GM12874 (cell line): ENCODE results near the gene ARHGAP22.

Experiments used
- TF ChIP-seq, protein P1 (sequence below): IDR thresholded peaks from 2 replicates; pipeline ENCODE4 v1.5.1; 2011; ENCODE audit warnings: low read depth, mild to moderate bottlenecking, control low read depth, low read length, moderate library complexity; ENCODE audit not compliant: insufficient read depth

ARHGAP22 gene

DNA sequence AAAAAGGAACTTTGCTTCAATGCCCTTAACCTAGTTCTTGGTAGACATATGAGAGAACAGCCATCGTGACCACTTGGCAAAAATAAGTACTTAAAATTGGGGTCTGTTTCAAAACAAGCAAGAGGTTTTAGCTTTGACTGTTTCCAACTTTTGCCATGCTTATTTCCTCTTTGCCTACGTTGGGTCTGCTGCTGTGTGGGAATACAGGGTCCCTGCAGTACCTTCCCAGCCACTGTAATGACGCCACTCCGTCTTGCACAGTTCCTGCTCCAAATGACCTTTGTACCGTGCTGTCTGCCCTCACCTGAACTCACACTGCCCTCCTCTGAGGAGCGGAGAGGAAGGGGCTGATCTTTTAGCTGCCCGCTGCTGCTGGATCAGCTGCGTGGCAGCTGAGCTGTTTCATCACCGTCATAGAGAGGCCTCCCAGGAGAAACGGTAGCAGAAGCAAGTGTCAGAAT lies 165.3 kb downstream of the ARHGAP22 start:
- TF ChIP-seq, protein P1, sequence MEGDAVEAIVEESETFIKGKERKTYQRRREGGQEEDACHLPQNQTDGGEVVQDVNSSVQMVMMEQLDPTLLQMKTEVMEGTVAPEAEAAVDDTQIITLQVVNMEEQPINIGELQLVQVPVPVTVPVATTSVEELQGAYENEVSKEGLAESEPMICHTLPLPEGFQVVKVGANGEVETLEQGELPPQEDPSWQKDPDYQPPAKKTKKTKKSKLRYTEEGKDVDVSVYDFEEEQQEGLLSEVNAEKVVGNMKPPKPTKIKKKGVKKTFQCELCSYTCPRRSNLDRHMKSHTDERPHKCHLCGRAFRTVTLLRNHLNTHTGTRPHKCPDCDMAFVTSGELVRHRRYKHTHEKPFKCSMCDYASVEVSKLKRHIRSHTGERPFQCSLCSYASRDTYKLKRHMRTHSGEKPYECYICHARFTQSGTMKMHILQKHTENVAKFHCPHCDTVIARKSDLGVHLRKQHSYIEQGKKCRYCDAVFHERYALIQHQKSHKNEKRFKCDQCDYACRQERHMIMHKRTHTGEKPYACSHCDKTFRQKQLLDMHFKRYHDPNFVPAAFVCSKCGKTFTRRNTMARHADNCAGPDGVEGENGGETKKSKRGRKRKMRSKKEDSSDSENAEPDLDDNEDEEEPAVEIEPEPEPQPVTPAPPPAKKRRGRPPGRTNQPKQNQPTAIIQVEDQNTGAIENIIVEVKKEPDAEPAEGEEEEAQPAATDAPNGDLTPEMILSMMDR: no peak

DNA sequence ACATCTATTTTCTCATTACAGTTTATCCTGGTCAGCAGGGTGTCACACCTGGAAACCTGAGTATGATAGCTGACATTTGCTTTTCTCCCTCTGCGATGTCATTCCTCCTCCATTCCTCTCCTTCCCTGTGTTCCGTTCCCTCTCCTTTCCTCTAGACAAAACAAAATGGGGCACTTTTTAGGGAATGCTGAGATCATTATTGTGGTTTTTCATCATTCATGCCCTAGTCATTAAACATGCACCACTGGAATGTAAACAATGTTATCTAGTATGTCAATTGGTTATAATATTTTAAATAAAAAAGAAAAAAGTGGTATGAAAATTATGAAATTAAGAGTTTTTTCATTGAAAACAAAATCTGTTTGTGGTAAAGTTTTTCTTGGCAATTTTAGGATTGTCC lies 165.8 kb downstream of the ARHGAP22 start:
- TF ChIP-seq, protein P1: no peak

DNA sequence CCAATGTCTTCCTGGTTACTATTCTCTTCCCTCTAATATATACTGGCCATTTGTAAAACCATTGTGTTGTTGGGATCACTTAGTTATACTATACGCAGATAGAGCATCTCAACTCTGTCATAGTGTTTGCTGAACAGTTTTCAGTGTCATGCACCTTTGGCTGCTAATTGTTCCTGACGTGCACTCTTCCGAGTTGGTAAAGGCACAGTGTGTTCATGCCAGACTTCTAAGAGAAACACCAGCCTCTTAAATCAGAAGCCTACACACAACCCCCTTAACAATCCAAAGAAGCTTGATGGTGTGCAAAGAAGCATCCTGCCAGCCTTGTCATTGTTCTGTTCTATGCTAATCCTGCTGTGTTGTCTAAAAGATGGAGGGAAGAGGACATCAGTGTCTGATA lies 167.3 kb downstream of the ARHGAP22 start:
- TF ChIP-seq, protein P1: no peak

DNA sequence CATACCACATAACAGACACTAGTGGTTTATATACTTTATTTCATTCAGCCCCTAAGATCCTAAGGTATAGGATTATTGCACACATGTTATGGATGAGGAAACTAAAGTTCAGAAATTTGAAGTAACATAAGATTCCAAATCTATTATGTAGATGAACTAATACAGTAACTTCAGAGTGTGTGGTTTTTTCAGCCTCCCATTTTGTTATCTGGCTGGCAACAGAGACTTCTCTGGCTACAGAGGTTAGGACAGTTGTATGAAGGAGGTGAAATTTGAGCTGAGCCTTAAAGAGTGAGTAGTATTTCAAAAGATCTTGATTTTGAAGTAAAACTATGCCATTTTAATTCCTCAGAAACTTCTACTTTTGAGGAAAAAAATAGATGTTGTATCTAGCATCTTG lies 173.0 kb downstream of the ARHGAP22 start:
- TF ChIP-seq, protein P1: no peak

DNA sequence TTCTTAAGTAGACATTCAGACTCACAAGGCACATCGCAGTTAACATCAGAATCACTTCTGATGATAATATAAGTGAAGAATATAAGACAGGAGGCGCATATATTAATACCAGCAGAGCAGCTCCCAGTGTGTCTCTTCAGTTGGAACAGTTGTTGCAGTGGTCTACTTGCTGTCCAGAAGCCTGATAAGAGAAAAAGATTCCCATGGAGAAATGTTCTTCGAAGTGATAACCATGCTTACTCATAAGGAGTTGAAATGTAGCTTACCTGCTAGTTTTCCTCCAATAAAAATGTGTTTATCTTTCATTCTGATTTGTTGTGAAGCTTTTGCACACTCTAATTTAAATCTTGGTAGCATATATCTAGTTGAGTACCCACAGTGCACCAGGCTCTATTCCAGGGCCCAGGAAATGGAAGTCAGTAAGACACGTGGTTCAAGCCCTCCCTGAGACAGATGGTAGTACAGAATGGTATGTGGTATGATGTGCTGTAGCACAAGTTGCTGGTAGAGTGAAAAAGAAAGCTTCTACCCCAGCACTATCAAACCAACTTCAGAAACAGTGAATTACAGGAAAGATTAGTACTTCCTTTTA lies 174.4 kb downstream of the ARHGAP22 start:
- TF ChIP-seq, protein P1: no peak

DNA sequence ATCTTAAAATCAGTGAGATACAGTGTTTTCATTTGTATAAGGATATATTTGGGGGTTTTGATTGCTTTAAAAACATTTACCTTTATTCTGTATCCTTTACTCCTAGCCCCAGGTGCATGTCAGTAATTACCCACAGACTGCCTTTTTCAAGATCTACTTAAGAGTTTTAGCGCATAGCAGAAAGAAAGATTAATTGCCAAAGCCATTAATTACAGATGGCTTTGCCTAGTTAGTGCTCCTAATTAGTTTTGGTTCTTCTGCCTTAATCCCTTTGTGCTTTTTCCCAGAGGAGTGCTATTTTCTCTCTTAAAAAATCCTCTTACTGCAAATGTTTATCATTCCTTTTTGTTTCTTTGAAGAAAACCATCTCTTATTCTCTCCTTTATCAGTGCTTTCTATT lies 175.6 kb downstream of the ARHGAP22 start:
- TF ChIP-seq, protein P1: no peak

DNA sequence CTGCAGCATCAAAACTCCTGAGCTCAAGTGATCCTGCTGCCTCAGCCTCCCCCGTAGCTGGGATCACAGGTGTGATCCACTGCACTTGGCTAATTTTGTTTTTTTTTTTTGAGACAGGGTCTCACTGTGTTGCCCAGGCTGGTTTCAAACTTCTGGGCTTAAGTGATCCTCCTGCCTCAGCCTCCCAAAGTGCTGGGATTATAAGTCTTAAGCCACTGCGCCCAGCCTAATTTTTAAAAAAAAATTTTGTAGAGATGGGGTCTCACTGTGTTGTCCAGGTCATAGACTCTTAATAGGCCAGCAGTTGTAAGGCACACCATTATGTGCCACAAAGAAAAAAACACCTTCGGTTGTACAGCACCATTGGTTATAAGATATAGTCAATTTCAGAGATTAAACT lies 176.0 kb downstream of the ARHGAP22 start:
- TF ChIP-seq, protein P1: no peak
